Nephron (organoid): ENCODE results near the gene VIPR2.

ENCODE experiments used
- H3K27ac Mint-ChIP-seq, 3 experiments: 2 replicates each; pipeline ENCODE4 v1.8.0; 2020; ENCODE audit warnings: mixed read lengths in 3 of 3, mild to moderate bottlenecking in 2 of 3, moderate library complexity in 1 of 3
- H3K27me3 Mint-ChIP-seq: 2 replicates; pipeline ENCODE4 v1.8.0; 2021; ENCODE audit warnings: low read depth, mild to moderate bottlenecking, moderate library complexity, mixed read lengths
- H3K36me3 Mint-ChIP-seq: 2 replicates; pipeline ENCODE4 v1.8.0; 2020; ENCODE audit warnings: low read depth, mixed read lengths
- H3K4me1 Mint-ChIP-seq: 2 replicates; pipeline ENCODE4 v1.8.0; 2020; ENCODE audit warnings: mixed read lengths
- H3K4me3 Mint-ChIP-seq, 3 experiments: 2 replicates each; pipeline ENCODE4 v1.8.0; 2020; ENCODE audit warnings: mild to moderate bottlenecking in 3 of 3, mixed read lengths in 3 of 3, moderate library complexity in 2 of 3
- H3K9me3 Mint-ChIP-seq: 2 replicates; pipeline ENCODE4 v1.8.0; 2020; ENCODE audit warnings: mixed read lengths
- CTCF ChIP-seq, 3 experiments: fragments of 200-600 bp; sonication (generic); IDR thresholded peaks; one replicate each; pipeline ENCODE4 v1.5.0; 2021; ENCODE audit warnings: antibody characterized with exemption in 3 of 3; ENCODE audit not compliant: unreplicated experiment in 3 of 3

The VIPR2 gene

DNA sequence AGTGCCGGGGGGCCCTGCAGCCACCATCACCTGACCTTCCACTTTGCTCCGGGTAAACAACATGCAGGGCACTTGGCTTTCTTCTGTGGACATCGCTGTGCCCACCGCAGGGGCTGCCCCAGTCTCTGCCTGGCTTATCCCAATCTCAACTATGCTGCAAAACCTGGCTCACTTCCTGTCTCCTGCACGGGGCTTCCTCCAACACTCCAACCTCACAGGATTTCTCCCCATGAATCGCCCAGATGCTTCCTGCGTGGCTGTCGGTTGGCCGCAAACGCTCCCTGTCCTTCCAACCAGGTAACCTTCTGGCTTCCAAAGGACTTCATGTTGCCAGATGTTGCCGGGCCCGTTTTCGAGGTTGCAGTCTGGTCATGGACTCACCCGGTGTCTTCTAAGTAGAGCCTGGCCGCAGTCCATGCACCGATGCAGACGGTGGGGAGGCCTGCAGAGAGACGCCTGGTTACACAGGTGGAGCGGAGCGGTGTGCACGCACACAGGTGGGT, 109.0 kb downstream of the VIPR2 start:
- Mint-ChIP-seq H3K27ac (no peak overlapping the region), H3K4me1 (peaks cover 18% of the 10 kb centered on the region), H3K4me3 (no peak overlapping the region), H3K27me3 (peaks cover 24% of the 10 kb centered on the region), H3K36me3 (no peaks in the 10 kb centered on the region), H3K9me3 (no peaks in the 10 kb centered on the region)
- TF ChIP-seq CTCF (IDR thresholded peaks at IDR 0.05; ENCODE audit: unreplicated experiment in 3 of 3), result no peak

DNA sequence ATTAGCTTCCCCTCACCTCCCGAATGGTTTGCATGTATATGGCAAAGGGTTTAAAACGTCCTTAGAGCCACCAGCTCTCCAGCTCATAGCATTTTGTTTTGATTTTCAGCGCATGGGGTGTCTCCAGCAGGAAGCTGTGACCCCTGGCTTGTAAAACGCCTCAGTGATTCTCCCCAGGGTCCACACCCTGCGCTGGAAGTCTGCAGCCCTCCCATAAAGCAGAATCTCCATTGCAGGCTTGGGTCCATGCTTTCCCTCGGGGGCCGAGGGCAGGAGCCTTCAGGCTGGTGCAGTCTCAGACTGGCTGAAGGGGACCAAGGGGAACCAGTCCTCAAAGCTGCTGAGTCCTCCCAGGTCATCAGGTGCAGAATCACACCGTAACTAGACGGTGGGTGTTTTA, 109.7 kb downstream of the VIPR2 start:
- H3K9me3 Mint-ChIP-seq, result no peaks in the 10 kb centered on the region
- H3K27me3 Mint-ChIP-seq, result peaks cover 29% of the 10 kb centered on the region
- no peak overlapping the region for H3K4me3 Mint-ChIP-seq
- TF ChIP-seq CTCF (IDR thresholded peaks at IDR 0.05; ENCODE audit: unreplicated experiment in 3 of 3), result no peak
- peaks cover 18% of the 10 kb centered on the region for H3K4me1 Mint-ChIP-seq
- no peaks in the 10 kb centered on the region for H3K36me3 Mint-ChIP-seq
- no peak overlapping the region for H3K27ac Mint-ChIP-seq

- H3K4me3 Mint-ChIP-seq, result no peak overlapping the region
- H3K4me1 Mint-ChIP-seq, result peaks cover 18% of the 10 kb centered on the region
- no peaks in the 10 kb centered on the region for H3K9me3 Mint-ChIP-seq
- no peaks in the 10 kb centered on the region for H3K36me3 Mint-ChIP-seq
- TF ChIP-seq CTCF (IDR thresholded peaks at IDR 0.05; ENCODE audit: unreplicated experiment in 3 of 3), result no peak
- H3K27ac Mint-ChIP-seq, result no peak overlapping the region
- peaks cover 29% of the 10 kb centered on the region for H3K27me3 Mint-ChIP-seq
Observed at GRCh38 chr7:159034394-159034793, 110.3 kb downstream of the VIPR2 start.

DNA sequence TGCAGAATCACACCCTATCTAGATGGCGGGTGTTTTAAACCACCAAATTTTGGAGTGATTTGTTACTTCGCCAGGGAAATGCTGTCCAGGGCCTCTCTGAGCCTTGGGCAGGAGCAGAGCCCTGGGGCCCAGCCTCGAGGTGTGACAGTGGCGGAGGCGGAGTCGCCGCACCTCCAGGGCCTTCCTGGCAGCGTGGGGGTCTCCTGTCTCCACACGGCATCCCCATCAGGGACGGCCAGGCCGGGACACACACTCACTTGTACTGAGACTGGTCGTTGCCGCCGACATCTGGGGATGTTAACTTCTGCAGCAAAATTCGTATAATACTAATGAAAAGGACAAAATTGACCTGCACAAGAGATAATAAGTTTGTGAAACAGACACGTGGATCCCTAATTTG, 110.7 kb downstream of the VIPR2 start:
- Mint-ChIP-seq H3K9me3 (no peaks in the 10 kb centered on the region), H3K27me3 (peaks cover 29% of the 10 kb centered on the region), H3K36me3 (no peaks in the 10 kb centered on the region), H3K4me1 (peaks cover 18% of the 10 kb centered on the region), H3K4me3 (no peak overlapping the region), H3K27ac (no peak overlapping the region)
- TF ChIP-seq CTCF (IDR thresholded peaks at IDR 0.05; ENCODE audit: unreplicated experiment in 3 of 3), result no peak

DNA sequence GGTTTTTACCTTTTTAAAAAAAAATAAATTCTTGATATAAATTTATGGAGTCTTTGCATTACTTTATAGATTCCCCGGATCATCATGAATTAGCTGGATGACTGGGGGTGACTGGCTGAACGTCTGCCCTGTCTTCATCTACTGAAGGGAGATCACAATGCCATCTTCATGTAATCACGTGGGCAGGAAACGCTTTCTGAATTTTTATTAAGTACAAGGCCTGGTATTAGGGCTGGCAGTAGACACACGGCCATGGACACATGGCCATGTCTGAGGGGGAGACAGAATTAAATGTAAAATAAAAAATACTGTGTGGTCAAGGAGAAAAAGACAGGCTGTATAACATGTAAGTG, 111.2 kb downstream of the VIPR2 start:
- no peak for TF ChIP-seq CTCF (IDR thresholded peaks at IDR 0.05; ENCODE audit: unreplicated experiment in 3 of 3)
- H3K4me3 Mint-ChIP-seq, result no peak overlapping the region

GRCh38 chr7:159032753-159033472, 111.8 kb downstream of the VIPR2 start:
- peak overlapping the region in 2 of 3 experiments; percentile 9 to 21 for H3K4me3 Mint-ChIP-seq
- no peaks in the 10 kb centered on the region for H3K9me3 Mint-ChIP-seq
- no peaks in the 10 kb centered on the region for H3K36me3 Mint-ChIP-seq
- TF ChIP-seq CTCF (IDR thresholded peaks at IDR 0.05; ENCODE audit: unreplicated experiment in 3 of 3), result no peak
- peaks cover 32% of the 10 kb centered on the region for H3K27me3 Mint-ChIP-seq
- no peak overlapping the region for H3K27ac Mint-ChIP-seq
- peaks cover 13% of the 10 kb centered on the region for H3K4me1 Mint-ChIP-seq

More for the DNA sequence above, 111.2 kb downstream of the VIPR2 start:
- Mint-ChIP-seq H3K9me3 (no peaks in the 10 kb centered on the region), H3K27me3 (peaks cover 30% of the 10 kb centered on the region), H3K27ac (no peak overlapping the region), H3K4me1 (peaks cover 13% of the 10 kb centered on the region), H3K36me3 (no peaks in the 10 kb centered on the region)
